A673 (cell line): Measurements from ENCODE around the gene TMPRSS11B. TPM values are rescaled to one million over a fixed set of nuclear protein-coding genes. Genes with fewer than 3 reads are reported as not detected.
"Not testable (repeated sequence)": the region's sequence is repeated elsewhere in the genome, so short reads cannot be mapped to it uniquely, and the experiment has no call there.

Source experiments
- BruUV-seq: library from RNA; stranded (reverse); fragments of 400-500 nt; replicated peaks from 2 replicates; lab custom pipeline; 2021; lab: Mats Ljungman, UMichigan
- CTCF ChIA-PET: fragments of 300-600 bp; sonication (Branson Sonifier 250); formaldehyde crosslinking; loops from one replicate; lab custom pipeline; 2022; ENCODE audit warnings: antibody characterized with exemption; lab: Charles Lee
- POLR2A ChIA-PET: fragments of 300-600 bp; sonication (Branson Sonifier 250); formaldehyde crosslinking; loops from one replicate; lab custom pipeline; 2022; ENCODE audit warnings: antibody characterized with exemption; ENCODE audit not compliant: low non-redundant PET; lab: Charles Lee
- DNase-seq: peaks from one replicate; pipeline ENCODE4 v3.0.0-alpha.2; 2015; ENCODE audit warnings: low spot score
- H3K27ac ChIP-seq: fragments of 200-600 bp; sonication (generic); 2 replicates; pipeline ENCODE4 v1.5.1; 2016; ENCODE audit warnings: mixed run types, low read depth, mild to moderate bottlenecking, mixed read lengths, antibody characterized with exemption, low read length; ENCODE audit not compliant: poor library complexity, severe bottlenecking
- H3K27me3 ChIP-seq: fragments of 200-600 bp; sonication (generic); replicated peaks from 2 replicates; pipeline ENCODE4 v1.6.1; 2017; ENCODE audit warnings: mixed run types, low read depth, mild to moderate bottlenecking, mixed read lengths, antibody characterized with exemption, low read length; ENCODE audit not compliant: insufficient read depth, poor library complexity
- H3K36me3 ChIP-seq: fragments of 200-600 bp; sonication (generic); 2 replicates; pipeline ENCODE4 v1.6.1; 2016; ENCODE audit warnings: mixed run types, mild to moderate bottlenecking, mixed read lengths, antibody characterized with exemption, low read length; ENCODE audit not compliant: insufficient read depth, poor library complexity, severe bottlenecking
- H3K4me1 ChIP-seq: fragments of 200-600 bp; sonication (generic); 2 replicates; pipeline ENCODE4 v1.6.1; 2017; ENCODE audit warnings: mixed run types, mild to moderate bottlenecking, mixed read lengths, antibody characterized with exemption, low read length; ENCODE audit not compliant: insufficient read depth, poor library complexity, severe bottlenecking
- H3K4me3 ChIP-seq: fragments of 200-600 bp; sonication (generic); 2 replicates; pipeline ENCODE4 v1.5.1; 2016; ENCODE audit warnings: low read depth, mixed run types, mild to moderate bottlenecking, mixed read lengths, low read length; ENCODE audit not compliant: poor library complexity, severe bottlenecking
- H3K9me3 ChIP-seq: fragments of 200-600 bp; sonication (generic); 2 replicates; pipeline ENCODE4 v1.6.1; 2016; ENCODE audit warnings: mixed run types, low read depth, mild to moderate bottlenecking, mixed read lengths, antibody characterized with exemption, low read length; ENCODE audit not compliant: poor library complexity, severe bottlenecking
- EZH2 ChIP-seq: fragments of 200-600 bp; sonication (generic); IDR thresholded peaks from 2 replicates; pipeline ENCODE4 v1.6.1; 2017; ENCODE audit warnings: borderline replicate concordance, low read depth, mild to moderate bottlenecking, mixed read lengths, antibody characterized with exemption, low read length; ENCODE audit not compliant: poor library complexity, severe bottlenecking
- intact Hi-C: fragments of 100-400 bp; cut with micrococcal nuclease; formaldehyde crosslinking; loops from one replicate; pipeline ENCODE4 v1.10.0; 2022; ENCODE audit not compliant: unreplicated experiment
- total RNA-seq: library from RNA; stranded (reverse); gene quantifications from 2 replicates; pipeline ENCODE4 v1.2.3, GENCODE V29; 2021
- TF ChIP-seq, protein P1 (sequence below): fragments of 300-800, 200-600 bp; sonication (generic); conservative IDR thresholded peaks from 2 replicates; pipeline ENCODE4 v1.5.1; 2017; ENCODE audit warnings: low read depth, mild to moderate bottlenecking, antibody characterized with exemption, low read length, moderate library complexity, mixed read lengths

TMPRSS11B gene
- total RNA-seq, 1 experiment from 2014 or later, result not detected

DNA sequence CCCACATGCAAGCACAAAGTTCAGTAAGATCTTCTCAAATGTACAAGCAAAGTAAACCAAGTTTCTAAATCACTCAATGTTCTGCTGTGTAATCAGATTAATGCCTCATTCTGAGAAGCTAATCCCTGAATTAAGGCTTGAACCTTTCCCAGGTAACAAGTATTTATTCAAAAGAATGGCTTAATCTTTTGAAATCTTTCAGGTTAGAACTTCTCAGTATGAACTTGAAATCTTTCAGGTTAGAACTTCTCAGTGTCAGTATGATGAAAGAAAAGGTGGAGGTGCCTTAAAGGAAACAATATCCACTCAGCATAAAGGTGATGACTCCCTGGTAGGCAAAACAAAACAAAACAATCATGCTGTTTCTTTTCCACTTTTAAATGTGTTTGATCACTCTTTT, 29.0 kb downstream of the TMPRSS11B start:
- no TSS peak for BruUV-seq
- no peaks in the 10 kb centered on the region for H3K27me3 ChIP-seq
- ChIA-PET CTCF (no interaction called here), POLR2A (no interaction called here)
- H3K4me3 ChIP-seq, result no peak overlapping the region
- intact Hi-C loops, result no loop called here
- no peak overlapping the region for H3K27ac ChIP-seq
- H3K9me3 ChIP-seq, result no peaks in the 10 kb centered on the region
- H3K4me1 ChIP-seq, result no peaks in the 10 kb centered on the region
- DNase-seq, result no peak
- H3K36me3 ChIP-seq, result no peaks in the 10 kb centered on the region
- TF ChIP-seq EZH2, result no peak
- TF ChIP-seq, protein P1, sequence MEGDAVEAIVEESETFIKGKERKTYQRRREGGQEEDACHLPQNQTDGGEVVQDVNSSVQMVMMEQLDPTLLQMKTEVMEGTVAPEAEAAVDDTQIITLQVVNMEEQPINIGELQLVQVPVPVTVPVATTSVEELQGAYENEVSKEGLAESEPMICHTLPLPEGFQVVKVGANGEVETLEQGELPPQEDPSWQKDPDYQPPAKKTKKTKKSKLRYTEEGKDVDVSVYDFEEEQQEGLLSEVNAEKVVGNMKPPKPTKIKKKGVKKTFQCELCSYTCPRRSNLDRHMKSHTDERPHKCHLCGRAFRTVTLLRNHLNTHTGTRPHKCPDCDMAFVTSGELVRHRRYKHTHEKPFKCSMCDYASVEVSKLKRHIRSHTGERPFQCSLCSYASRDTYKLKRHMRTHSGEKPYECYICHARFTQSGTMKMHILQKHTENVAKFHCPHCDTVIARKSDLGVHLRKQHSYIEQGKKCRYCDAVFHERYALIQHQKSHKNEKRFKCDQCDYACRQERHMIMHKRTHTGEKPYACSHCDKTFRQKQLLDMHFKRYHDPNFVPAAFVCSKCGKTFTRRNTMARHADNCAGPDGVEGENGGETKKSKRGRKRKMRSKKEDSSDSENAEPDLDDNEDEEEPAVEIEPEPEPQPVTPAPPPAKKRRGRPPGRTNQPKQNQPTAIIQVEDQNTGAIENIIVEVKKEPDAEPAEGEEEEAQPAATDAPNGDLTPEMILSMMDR, result no peak

DNA sequence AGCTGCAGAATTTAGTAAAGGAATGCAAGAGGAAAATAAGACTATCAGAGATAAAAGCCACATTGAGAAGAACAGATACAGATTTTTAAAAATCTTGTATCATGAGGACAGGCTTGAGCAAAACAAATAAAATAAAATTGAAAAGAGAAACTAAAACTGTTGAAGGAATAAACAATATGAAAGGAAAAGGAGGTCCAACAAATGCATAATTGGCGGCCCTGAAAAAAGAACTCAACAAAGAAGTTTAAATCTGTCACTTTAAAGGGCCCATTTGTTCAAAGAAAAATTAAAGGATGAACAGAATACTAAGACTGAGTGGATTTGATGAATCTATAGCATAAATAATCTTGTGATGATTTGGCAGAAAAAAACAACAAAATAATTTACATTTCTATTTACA, 36.5 kb downstream of the TMPRSS11B start:
- BruUV-seq, result no TSS peak
- no peaks in the 10 kb centered on the region for H3K27me3 ChIP-seq
- H3K9me3 ChIP-seq, result no peaks in the 10 kb centered on the region
- intact Hi-C loops, result no loop called here
- H3K36me3 ChIP-seq, result no peaks in the 10 kb centered on the region
- no peak for DNase-seq
- TF ChIP-seq, protein P1, result no peak
- no peak for TF ChIP-seq EZH2
- H3K4me1 ChIP-seq, result no peaks in the 10 kb centered on the region
- CTCF ChIA-PET, result no interaction called here
- H3K4me3 ChIP-seq, result no peak overlapping the region
- H3K27ac ChIP-seq, result no peak overlapping the region
- POLR2A ChIA-PET, result no interaction called here

DNA sequence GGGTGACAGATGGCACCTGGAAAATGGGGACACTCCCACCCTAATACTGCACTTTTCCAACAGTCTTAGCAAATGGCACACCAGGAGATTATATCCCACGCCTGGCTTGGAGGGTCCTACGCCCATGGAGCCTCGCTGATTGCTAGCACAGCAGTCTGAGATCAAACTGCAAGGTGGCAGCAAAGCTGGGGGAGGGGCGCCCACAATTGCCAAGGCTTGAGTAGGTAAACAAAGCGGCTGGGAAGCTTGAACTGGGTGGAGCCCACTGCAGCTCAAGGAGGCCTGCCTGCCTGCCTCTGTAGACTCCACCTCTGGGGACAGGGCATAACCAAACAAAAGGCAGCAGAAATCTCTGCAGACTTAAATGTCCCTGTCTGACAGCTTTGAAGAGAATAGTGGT, 51.2 kb downstream of the TMPRSS11B start:
- intact Hi-C loops, H3K9me3 ChIP-seq, DNase-seq, H3K36me3 ChIP-seq, BruUV-seq, POLR2A ChIA-PET, H3K27ac ChIP-seq, H3K27me3 ChIP-seq, H3K4me1 ChIP-seq, CTCF ChIA-PET, H3K4me3 ChIP-seq: not testable (repeated sequence)

DNA sequence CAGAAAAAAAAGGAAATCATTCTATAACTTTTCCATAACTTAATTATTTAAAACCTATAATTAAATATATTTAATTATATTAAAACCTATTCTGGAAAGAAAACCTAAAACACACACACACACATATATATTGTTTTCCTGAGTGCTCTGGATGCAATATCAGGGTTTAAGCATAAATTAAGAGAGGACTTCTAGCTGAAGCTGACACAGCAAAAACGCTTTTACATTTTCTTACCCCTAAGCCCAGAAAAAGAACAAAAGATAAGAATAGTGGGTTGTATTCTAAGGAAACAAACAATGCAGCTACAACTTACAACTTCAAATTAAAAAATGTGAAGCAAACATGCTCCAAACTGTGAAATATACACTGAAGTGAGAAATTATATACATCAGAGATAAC, 52.3 kb downstream of the TMPRSS11B start:
- BruUV-seq, result no TSS peak
- ChIA-PET CTCF (no interaction called here), POLR2A (no interaction called here)
- intact Hi-C loops, result no loop called here
- H3K4me1 ChIP-seq, result no peaks in the 10 kb centered on the region
- no peaks in the 10 kb centered on the region for H3K9me3 ChIP-seq
- no peak for TF ChIP-seq EZH2
- TF ChIP-seq, protein P1, result no peak
- H3K27ac ChIP-seq, result no peak overlapping the region
- no peaks in the 10 kb centered on the region for H3K36me3 ChIP-seq
- H3K27me3 ChIP-seq, result no peaks in the 10 kb centered on the region
- no peak for DNase-seq
- H3K4me3 ChIP-seq, result no peak overlapping the region
